HEK293T (cell line): ENCODE measurements around the gene LRRIQ1.

Source experiments
- NFRKB ChIP-seq: fragments of 450-650 bp; IDR thresholded peaks from 2 replicates; pipeline ENCODE4 v1.6.1; 2016; ENCODE audit warnings: mild to moderate bottlenecking, moderate library complexity
- PKNOX1 ChIP-seq: fragments of 450-650 bp; IDR thresholded peaks from 2 replicates; pipeline ENCODE4 v1.6.1; 2016
- SP1 ChIP-seq: fragments of 450-650 bp; IDR thresholded peaks from 2 replicates; pipeline ENCODE4 v1.6.1; 2017
- TARDBP ChIP-seq: fragments of 450-650 bp; IDR thresholded peaks from 2 replicates; pipeline ENCODE4 v1.6.1; 2016
- ZNF384 ChIP-seq: fragments of 450-650 bp; IDR thresholded peaks from 2 replicates; pipeline ENCODE4 v1.6.1; 2016

DNA sequence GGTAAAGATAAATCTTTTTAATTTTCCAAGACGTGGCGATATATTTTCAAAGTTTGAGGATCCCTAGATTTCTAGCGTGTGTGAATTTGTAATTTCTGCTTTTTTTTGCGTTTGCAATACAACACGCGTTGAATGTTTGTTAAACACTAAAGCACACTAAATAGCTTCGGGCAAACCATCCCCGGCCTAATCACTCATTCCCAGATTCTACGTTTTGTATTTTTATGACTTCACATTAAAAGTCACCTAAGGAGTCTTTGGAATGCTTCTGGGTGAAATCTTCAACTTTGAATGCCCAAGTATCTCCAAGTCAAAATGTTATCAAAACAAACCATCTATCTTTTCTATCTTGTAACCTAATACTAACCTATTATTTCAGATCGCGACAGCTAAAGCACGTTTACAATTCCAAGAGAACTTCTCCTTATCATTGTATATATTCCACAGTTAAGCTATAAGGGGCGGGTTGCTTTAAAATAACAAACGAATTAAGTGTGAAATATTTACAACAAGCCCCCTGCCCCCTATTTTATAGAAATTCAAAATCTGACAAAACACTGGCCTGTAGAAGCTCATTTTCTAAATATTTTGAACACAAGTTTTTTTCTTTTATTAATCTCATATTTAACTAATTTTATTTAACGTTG, 245.0 kb downstream of the LRRIQ1 start:
- TF ChIP-seq ZNF384 = no peak; the same call in 1 of the 2 replicates
- 0 out of 2 replicates have a peak, but pooled peaks have one; percentile 14 for TF ChIP-seq NFRKB
- no peak for TF ChIP-seq SP1
- peak; percentile 48 for TF ChIP-seq PKNOX1
- no peak for TF ChIP-seq TARDBP
